HCT116 (cell line): ENCODE measurements around the gene TFAP2B. TPM values are rescaled to one million over a fixed set of nuclear protein-coding genes. Genes with fewer than 3 reads are reported as not detected.

Source experiments
- ATAC-seq: fragments of 200-7000 bp; cut with Tn5 transposase; 2 replicates; pipeline ENCODE4 v1.9.1; 2020; ENCODE audit warnings: mild to moderate bottlenecking, moderate library complexity
- BruUV-seq: library from RNA; stranded (reverse); fragments of 400-500 nt; replicated peaks from 2 replicates; lab custom pipeline; 2021; lab: Mats Ljungman, UMichigan
- CTCF ChIA-PET: fragments of 300-600 bp; sonication (Branson Sonifier 250); formaldehyde crosslinking; loops from one replicate; lab custom pipeline; 2021; ENCODE audit warnings: antibody characterized with exemption; lab: Charles Lee
- POLR2A ChIA-PET: fragments of 300-600, 350-600 bp; sonication (Branson Sonifier 250); formaldehyde crosslinking; loops from one replicate; lab custom pipeline; 2021; ENCODE audit warnings: antibody characterized with exemption; lab: Charles Lee
- RAD21 ChIA-PET, 2 experiments: fragments of 300-600 bp; sonication (Branson Sonifier 250); formaldehyde crosslinking; loops; one replicate each; lab custom pipeline; 2023; ENCODE audit warnings: low total read pairs in 2 of 2; ENCODE audit not compliant: uncharacterized antibody in 2 of 2, unreplicated experiment in 2 of 2, low non-redundant PET in 1 of 2; lab: Charles Lee
- DNase-seq: peaks from one replicate; pipeline ENCODE4 v3.0.0-alpha.2; 2010; ENCODE audit warnings: low read depth, low spot score
- H2AFZ ChIP-seq: fragments of 200-600 bp; shearing (Covaris generic), sonication (generic); 2 replicates; pipeline ENCODE4 v1.6.1; 2017; ENCODE audit warnings: low read depth, mixed run types, mixed read lengths, antibody characterized with exemption, low read length; ENCODE audit not compliant: poor library complexity, severe bottlenecking
- H3K27ac ChIP-seq: 2 replicates; pipeline ENCODE4 v1.5.1; 2012; ENCODE audit warnings: low read depth, low read length
- H3K27me3 ChIP-seq: fragments of 200-600 bp; sonication (generic); 2 replicates; pipeline ENCODE4 v1.6.1; 2016; ENCODE audit warnings: mixed run types, low read length, mixed read lengths; ENCODE audit not compliant: insufficient read depth
- H3K36me3 ChIP-seq, 2 experiments: fragments of 200-500 bp in 1 of 2; fragments of 200-600 bp in 1 of 2; sonication (Bioruptor generic) in 1 of 2; sonication (generic) in 1 of 2; 2 replicates each; pipeline versions ENCODE4 v1.5.1 to v1.6.1; 2014 to 2016; ENCODE audit warnings: low read length in 2 of 2, inconsistent platforms in 1 of 2, mixed read lengths in 1 of 2, mixed run types in 1 of 2; ENCODE audit not compliant: insufficient read depth in 2 of 2, control insufficient read depth in 1 of 2
- H3K4me1 ChIP-seq, 2 experiments: fragments of 200-600 bp in 1 of 2; sonication (generic) in 1 of 2; 2 replicates each; pipeline versions ENCODE4 v1.5.1 to v1.6.1; 2012 to 2017; ENCODE audit warnings: low read length in 2 of 2, inconsistent platforms in 1 of 2, mild to moderate bottlenecking in 1 of 2, mixed read lengths in 1 of 2, mixed run types in 1 of 2, moderate library complexity in 1 of 2; ENCODE audit not compliant: insufficient read depth in 2 of 2, control insufficient read depth in 1 of 2
- H3K4me2 ChIP-seq: fragments of 200-600 bp; sonication (generic); 2 replicates; pipeline ENCODE4 v1.6.1; 2017; ENCODE audit warnings: mixed run types, low read length, mixed read lengths
- H3K4me3 ChIP-seq, 2 experiments: fragments of 200-600 bp in 1 of 2; sonication (generic) in 1 of 2; replicated peaks in 1 of 2; 2 replicates each; pipeline ENCODE4 v1.5.1; 2011 to 2016; ENCODE audit warnings: low read length in 2 of 2, control low read depth in 1 of 2, low read depth in 1 of 2, mild to moderate bottlenecking in 1 of 2, mixed read lengths in 1 of 2, mixed run types in 1 of 2
- H3K79me2 ChIP-seq: fragments of 200-600 bp; sonication (generic); 2 replicates; pipeline ENCODE4 v1.6.1; 2017; ENCODE audit warnings: mild to moderate bottlenecking, mixed run types, low read length, moderate library complexity, mixed read lengths; ENCODE audit not compliant: insufficient read depth
- H3K9ac ChIP-seq: fragments of 200-600 bp; sonication (generic); 2 replicates; pipeline ENCODE4 v1.6.1; 2016; ENCODE audit warnings: low read length, mixed read lengths
- H3K9me2 ChIP-seq: fragments of 200-600 bp; sonication (generic), shearing (Covaris generic); 2 replicates; pipeline ENCODE4 v1.6.1; 2017; ENCODE audit warnings: mixed run types, mild to moderate bottlenecking, moderate library complexity; ENCODE audit not compliant: insufficient read depth
- H3K9me3 ChIP-seq, 2 experiments: fragments of 200-500 bp in 1 of 2; fragments of 200-600 bp in 1 of 2; sonication (Bioruptor generic) in 1 of 2; sonication (generic) in 1 of 2; 2 replicates each; pipeline ENCODE4 v1.6.1; 2014 to 2017; ENCODE audit warnings: low read length in 2 of 2, mixed read lengths in 2 of 2, inconsistent platforms in 1 of 2, low read depth in 1 of 2, mild to moderate bottlenecking in 1 of 2, mixed run types in 1 of 2, moderate library complexity in 1 of 2; ENCODE audit not compliant: control insufficient read depth in 1 of 2, insufficient read depth in 1 of 2
- H4K20me1 ChIP-seq: fragments of 200-600 bp; sonication (generic), shearing (Covaris generic); 2 replicates; pipeline ENCODE4 v1.6.1; 2017; ENCODE audit warnings: mixed run types, mild to moderate bottlenecking, moderate library complexity; ENCODE audit not compliant: insufficient read depth
- EGR1 ChIP-seq: IDR thresholded peaks from 2 replicates; pipeline ENCODE4 v1.6.1; 2012; ENCODE audit warnings: low read depth
- ELF1 ChIP-seq: IDR thresholded peaks from 2 replicates; pipeline ENCODE4 v1.6.1; 2012; ENCODE audit warnings: low read depth, borderline replicate concordance
- EZH2phosphoT487 ChIP-seq: fragments of 200-600 bp; IDR thresholded peaks from 2 replicates; pipeline ENCODE4 v1.6.1; 2018; ENCODE audit warnings: antibody characterized with exemption, borderline replicate concordance
- FOSL1 ChIP-seq: IDR thresholded peaks from 2 replicates; pipeline ENCODE4 v1.6.1; 2012; ENCODE audit warnings: low read depth
- JUND ChIP-seq: IDR thresholded peaks from 2 replicates; pipeline ENCODE4 v1.6.1; 2012
- POLR2AphosphoS5 ChIP-seq: IDR thresholded peaks from 2 replicates; pipeline ENCODE4 v1.6.1; 2011; ENCODE audit warnings: mild to moderate bottlenecking, low read depth, low read length, moderate library complexity
- SP1 ChIP-seq: IDR thresholded peaks from 2 replicates; pipeline ENCODE4 v1.6.1; 2012; ENCODE audit warnings: low read depth
- intact Hi-C: fragments of 100-400 bp; cut with micrococcal nuclease; formaldehyde crosslinking; loops from 2 replicates; pipeline ENCODE4 v1.10.0; 2022
- total RNA-seq: library from RNA; stranded (reverse); gene quantifications from one replicate; pipeline ENCODE4 v1.2.1, GENCODE V29; 2021; ENCODE audit not compliant: unreplicated experiment
- TF ChIP-seq, protein P1 (sequence below), 3 experiments: fragments of 200-600 bp in 1 of 3; sonication (generic) in 1 of 3; IDR thresholded peaks in 2 of 3; conservative IDR thresholded peaks in 1 of 3; 2 replicates each; pipeline ENCODE4 v1.5.1; 2012 to 2017; ENCODE audit warnings: low read depth in 2 of 3, low read length in 2 of 3, antibody characterized with exemption in 1 of 3, borderline replicate concordance in 1 of 3, control low read depth in 1 of 3, mild to moderate bottlenecking in 1 of 3, mixed read lengths in 1 of 3, mixed run types in 1 of 3, moderate library complexity in 1 of 3; ENCODE audit not compliant: insufficient read depth in 1 of 3

Gene TFAP2B
- total RNA-seq, 1 experiment from 2014 or later, result not detected

DNA sequence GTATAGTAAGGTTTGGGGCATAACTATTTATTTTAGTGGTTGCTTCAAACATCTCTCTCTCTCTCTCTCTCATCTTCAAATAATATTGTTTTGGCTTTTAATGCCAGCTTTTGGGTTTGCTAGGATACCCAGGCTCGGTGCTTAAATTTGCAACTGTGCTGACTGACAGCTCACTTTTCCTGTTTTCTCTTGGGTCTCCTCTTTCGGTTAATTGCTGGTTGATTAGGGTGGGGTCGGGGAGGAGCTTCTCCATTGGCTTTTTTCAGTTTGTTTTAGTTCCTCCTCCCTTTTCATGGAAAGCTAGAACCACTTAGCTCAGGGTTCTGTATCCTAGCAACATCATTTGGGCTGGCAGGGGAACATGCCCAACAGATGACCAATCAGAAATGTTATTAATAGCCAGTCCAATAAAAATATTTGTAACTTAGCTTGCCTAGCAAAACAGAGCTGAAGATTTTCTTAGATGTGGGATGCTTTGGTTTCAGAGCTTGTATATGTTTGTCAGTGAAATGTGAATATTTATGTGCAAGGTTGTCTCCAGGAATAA is 11.3 kb downstream of the TFAP2B start:
- POLR2A ChIA-PET, result no interaction called here
- no peak for DNase-seq
- H3K27ac ChIP-seq, result no peak overlapping the region
- RAD21 ChIA-PET, result no interaction called here
- BruUV-seq, result no TSS peak
- TF ChIP-seq, protein P1, sequence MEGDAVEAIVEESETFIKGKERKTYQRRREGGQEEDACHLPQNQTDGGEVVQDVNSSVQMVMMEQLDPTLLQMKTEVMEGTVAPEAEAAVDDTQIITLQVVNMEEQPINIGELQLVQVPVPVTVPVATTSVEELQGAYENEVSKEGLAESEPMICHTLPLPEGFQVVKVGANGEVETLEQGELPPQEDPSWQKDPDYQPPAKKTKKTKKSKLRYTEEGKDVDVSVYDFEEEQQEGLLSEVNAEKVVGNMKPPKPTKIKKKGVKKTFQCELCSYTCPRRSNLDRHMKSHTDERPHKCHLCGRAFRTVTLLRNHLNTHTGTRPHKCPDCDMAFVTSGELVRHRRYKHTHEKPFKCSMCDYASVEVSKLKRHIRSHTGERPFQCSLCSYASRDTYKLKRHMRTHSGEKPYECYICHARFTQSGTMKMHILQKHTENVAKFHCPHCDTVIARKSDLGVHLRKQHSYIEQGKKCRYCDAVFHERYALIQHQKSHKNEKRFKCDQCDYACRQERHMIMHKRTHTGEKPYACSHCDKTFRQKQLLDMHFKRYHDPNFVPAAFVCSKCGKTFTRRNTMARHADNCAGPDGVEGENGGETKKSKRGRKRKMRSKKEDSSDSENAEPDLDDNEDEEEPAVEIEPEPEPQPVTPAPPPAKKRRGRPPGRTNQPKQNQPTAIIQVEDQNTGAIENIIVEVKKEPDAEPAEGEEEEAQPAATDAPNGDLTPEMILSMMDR (IDR thresholded peaks at IDR 0.05 in 2 of 3, conservative IDR thresholded peaks at IDR 0.05 in 1 of 3; ENCODE audit: borderline replicate concordance in 1 of 3, insufficient read depth in 1 of 3, low read depth in 2 of 3, low read length in 2 of 3), result no peak
- TF ChIP-seq FOSL1 (no peak), POLR2AphosphoS5 (no peak), JUND (no peak), SP1 (no peak), ELF1 (no peak)
- H3K36me3 ChIP-seq, result no peaks in the 10 kb centered on the region
- ATAC-seq, result no peak
- no peak overlapping the region for H2AFZ ChIP-seq
- H3K9ac ChIP-seq, result no peak overlapping the region
- H3K9me3 ChIP-seq, result peaks cover 5 to 8% of the 10 kb centered on the region in 2 experiments; a peak in 2 of 4 replicates
- H4K20me1 ChIP-seq, result no peaks in the 10 kb centered on the region
- intact Hi-C loops, result no loop called here
- no peak overlapping the region for H3K4me3 ChIP-seq
- H3K9me2 ChIP-seq, result no peaks in the 10 kb centered on the region
- H3K27me3 ChIP-seq, result no peaks in the 10 kb centered on the region
- CTCF ChIA-PET, result no interaction called here
- no peak overlapping the region for H3K4me2 ChIP-seq
- H3K4me1 ChIP-seq, result no peaks in the 10 kb centered on the region
- H3K79me2 ChIP-seq, result no peaks in the 10 kb centered on the region

DNA sequence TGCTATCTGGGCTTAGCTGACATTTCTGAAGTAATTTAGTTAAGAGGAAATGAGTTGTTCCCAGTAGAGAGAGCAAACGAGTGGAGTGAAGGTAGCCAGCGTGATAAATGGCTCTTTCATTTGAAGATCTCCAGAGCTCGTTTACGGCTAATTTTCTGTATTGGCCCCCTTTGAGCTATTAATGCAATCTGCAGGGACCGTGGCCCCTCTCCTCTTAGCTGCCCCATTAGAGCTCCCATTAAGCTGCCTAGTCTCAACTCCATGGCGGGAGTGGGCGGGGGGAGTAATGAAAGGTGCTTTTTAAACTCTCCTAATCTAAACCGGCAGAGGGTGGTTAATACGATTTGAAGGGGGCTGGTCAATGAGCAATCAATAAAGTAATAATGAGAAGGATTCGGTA is 12.5 kb downstream of the TFAP2B start:
- POLR2A ChIA-PET, result no interaction called here
- H3K9me3 ChIP-seq, result peaks cover 5 to 8% of the 10 kb centered on the region in 2 experiments; a peak in 2 of 4 replicates
- intact Hi-C loops, result no loop called here

More for the DNA sequence above, 12.5 kb downstream of the TFAP2B start:
- H3K4me3 ChIP-seq, result no peak overlapping the region
- DNase-seq (no peak), ATAC-seq (no peak)
- no peaks in the 10 kb centered on the region for H3K4me1 ChIP-seq
- CTCF ChIA-PET, result no interaction called here
- no TSS peak for BruUV-seq
- H3K79me2 ChIP-seq, result no peaks in the 10 kb centered on the region
- no peaks in the 10 kb centered on the region for H3K27me3 ChIP-seq
- H4K20me1 ChIP-seq, result no peaks in the 10 kb centered on the region
- no peak for TF ChIP-seq EZH2phosphoT487
- TF ChIP-seq EGR1, result no peak
- TF ChIP-seq, all 23 proteins: peak for 0
- no peaks in the 10 kb centered on the region for H3K36me3 ChIP-seq
- no peak overlapping the region for H3K27ac ChIP-seq
- H3K9ac ChIP-seq, result no peak overlapping the region
- H3K9me2 ChIP-seq, result no peaks in the 10 kb centered on the region
- RAD21 ChIA-PET, result no interaction called here
- H3K4me2 ChIP-seq, result no peak overlapping the region
- no peak overlapping the region for H2AFZ ChIP-seq
